Measurements from ENCODE around the gene BOC. TPM values are rescaled to one million over a fixed set of nuclear protein-coding genes. Genes with fewer than 3 reads are reported as not detected.
A peak's percentile ranks its signal among the peaks of the same experiment; 100 is the strongest.

Gene BOC
- total RNA-seq, 1 donor from 2014 or later, result 130 TPM

GRCh38 chr3:113287803-113288648, 76.7 kb downstream of the BOC start:
- no peaks in the 10 kb centered on the region for H3K9me3 Mint-ChIP-seq
- H3K27ac Mint-ChIP-seq (ENCODE audit: unreplicated experiment), result no peak overlapping the region
- H3K36me3 Mint-ChIP-seq (ENCODE audit: low read depth), result peaks cover 6% of the 10 kb centered on the region
- no peaks in the 10 kb centered on the region for H3K27me3 Mint-ChIP-seq (ENCODE audit: low read depth)
- peak; percentile 97 for TF ChIP-seq CTCF (conservative IDR thresholded peaks at IDR 0.05)
- DNase-seq (ENCODE audit: low read depth, low spot score), result peak; percentile 82
- peaks cover 37% of the 10 kb centered on the region for H3K4me1 Mint-ChIP-seq
- H3K4me3 Mint-ChIP-seq, result peak overlapping the region; percentile 42

GRCh38 chr3:113288881-113289280, 77.5 kb downstream of the BOC start:
- no peaks in the 10 kb centered on the region for H3K27me3 Mint-ChIP-seq (ENCODE audit: low read depth)
- peaks cover 37% of the 10 kb centered on the region for H3K4me1 Mint-ChIP-seq
- H3K4me3 Mint-ChIP-seq, result no peak overlapping the region
- no peak for TF ChIP-seq CTCF (conservative IDR thresholded peaks at IDR 0.05)
- no peaks in the 10 kb centered on the region for H3K9me3 Mint-ChIP-seq
- no peak for DNase-seq (ENCODE audit: low read depth, low spot score)
- H3K36me3 Mint-ChIP-seq (ENCODE audit: low read depth), result peaks cover 3% of the 10 kb centered on the region
- H3K27ac Mint-ChIP-seq (ENCODE audit: unreplicated experiment), result no peak overlapping the region

- peaks cover 36% of the 10 kb centered on the region for H3K4me1 Mint-ChIP-seq
- no peak overlapping the region for H3K27ac Mint-ChIP-seq (ENCODE audit: unreplicated experiment)
- H3K4me3 Mint-ChIP-seq, result peak overlapping the region; percentile 5
- no peak for TF ChIP-seq CTCF (conservative IDR thresholded peaks at IDR 0.05)
- H3K36me3 Mint-ChIP-seq (ENCODE audit: low read depth), result no peaks in the 10 kb centered on the region
- DNase-seq (ENCODE audit: low read depth, low spot score), result no peak
- no peaks in the 10 kb centered on the region for H3K9me3 Mint-ChIP-seq
- H3K27me3 Mint-ChIP-seq (ENCODE audit: low read depth), result no peaks in the 10 kb centered on the region
Observed at GRCh38 chr3:113291572-113291971, 80.2 kb downstream of the BOC start.

- H3K27me3 Mint-ChIP-seq (ENCODE audit: low read depth), result no peaks in the 10 kb centered on the region
- no peaks in the 10 kb centered on the region for H3K9me3 Mint-ChIP-seq
- H3K4me3 Mint-ChIP-seq, result no peak overlapping the region
- no peak for DNase-seq (ENCODE audit: low read depth, low spot score)
- no peak for TF ChIP-seq CTCF (conservative IDR thresholded peaks at IDR 0.05)
- H3K4me1 Mint-ChIP-seq, result peaks cover 40% of the 10 kb centered on the region
- H3K36me3 Mint-ChIP-seq (ENCODE audit: low read depth), result peaks cover 2% of the 10 kb centered on the region
- no peak overlapping the region for H3K27ac Mint-ChIP-seq (ENCODE audit: unreplicated experiment)
Observed at GRCh38 chr3:113292933-113293332, 81.6 kb downstream of the BOC start.

- H3K36me3 Mint-ChIP-seq (ENCODE audit: low read depth), result peaks cover 2% of the 10 kb centered on the region
- no peaks in the 10 kb centered on the region for H3K9me3 Mint-ChIP-seq
- TF ChIP-seq CTCF (conservative IDR thresholded peaks at IDR 0.05), result no peak
- no peak for DNase-seq (ENCODE audit: low read depth, low spot score)
- H3K4me1 Mint-ChIP-seq, result peaks cover 42% of the 10 kb centered on the region
- H3K27ac Mint-ChIP-seq (ENCODE audit: unreplicated experiment), result no peak overlapping the region
- no peaks in the 10 kb centered on the region for H3K27me3 Mint-ChIP-seq (ENCODE audit: low read depth)
- no peak overlapping the region for H3K4me3 Mint-ChIP-seq
Observed at GRCh38 chr3:113293348-113293747, 82.0 kb downstream of the BOC start.

All from neural crest cell (in vitro differentiated cells).